Upper lobe of left lung (tissue), 6 donors: ENCODE data around the gene ARAP1. TPM values are rescaled to one million over a fixed set of nuclear protein-coding genes. Genes with fewer than 3 reads are reported as not detected.

Source experiments
- ATAC-seq, 2 donors: fragments of 200-7000 bp; cut with Tn5 transposase; one replicate each; pipeline ENCODE4 v1.9.1; 2022; ENCODE audit warnings: mild to moderate bottlenecking in 2 of 2, moderate library complexity in 2 of 2; ENCODE audit not compliant: low FRiP score in 2 of 2
- DNase-seq, 2 donors: peaks; one replicate each; pipeline ENCODE4 v3.0.0-alpha.2; 2019 to 2020
- H3K27ac ChIP-seq, 4 donors: fragments of 200-600 bp; sonication (generic); one replicate each; pipeline ENCODE4 v1.5.1; 2016 to 2019
- H3K27me3 ChIP-seq, 4 donors: fragments of 200-600 bp; sonication (generic); one replicate each; pipeline ENCODE4 v1.5.1; 2017 to 2019
- H3K36me3 ChIP-seq, 4 donors: fragments of 200-600 bp; sonication (generic); one replicate each; pipeline ENCODE4 v1.5.1; 2016 to 2019
- H3K4me1 ChIP-seq, 4 donors: fragments of 200-600 bp; sonication (generic); one replicate each; pipeline ENCODE4 v1.5.1; 2018 to 2019
- H3K4me3 ChIP-seq, 4 donors: fragments of 200-600 bp; sonication (generic); one replicate each; pipeline ENCODE4 v1.5.1; 2017 to 2019; ENCODE audit warnings: mild to moderate bottlenecking in 2 of 4, moderate library complexity in 1 of 4
- H3K9me3 ChIP-seq, 4 donors: fragments of 200-600 bp; sonication (generic); one replicate each; pipeline ENCODE4 v1.5.1; 2018 to 2019
- CTCF ChIP-seq, 6 experiments: fragments of 450-650 bp in 4 of 6; fragments of 200-600 bp in 2 of 6; sonication (generic) in 2 of 6; IDR thresholded peaks; one replicate each; pipeline ENCODE4 v1.5.1; 2016 to 2019; ENCODE audit warnings: antibody characterized with exemption in 6 of 6
- EP300 ChIP-seq, 4 donors: sonication (generic); formaldehyde crosslinking; IDR thresholded peaks; one replicate each; pipeline ENCODE4 v1.5.1; 2017; ENCODE audit warnings: antibody characterized with exemption in 4 of 4, control low read depth in 2 of 4
- POLR2A ChIP-seq, 4 donors: fragments of 450-650 bp; IDR thresholded peaks; one replicate each; pipeline ENCODE4 v1.5.1; 2016 to 2017; ENCODE audit warnings: antibody characterized with exemption in 4 of 4, mild to moderate bottlenecking in 2 of 4
- POLR2AphosphoS5 ChIP-seq, 2 donors: sonication (generic); formaldehyde crosslinking; IDR thresholded peaks; one replicate each; pipeline ENCODE4 v1.5.1; 2017; ENCODE audit warnings: antibody characterized with exemption in 2 of 2
- WGBS, 2 donors: methylation state at CpG; one replicate each; pipeline ENCODE4 v1.1.5; 2017 to 2018; 5-methylcytosine and 5-hydroxymethylcytosine counted together
- total RNA-seq, 6 donors: library from RNA; depleted of rRNA in 4 of 6; stranded (reverse); fragments of >200 nt in 4 of 6; gene quantifications; one replicate each; pipeline versions ENCODE4 v1.1.0 to v1.2.1, GENCODE V29; 2016 to 2021
- donor health status: DM: no; HTN: no; CAD: no; lungs with moderate emphysema.
- donor health status: DM: no; HTN: yes; CAD: no; lungs with severe emphysema.

Gene ARAP1
- total RNA-seq, 6 donors from 2014 or later = 217 to 1,154 (median 269) TPM

GRCh38 chr11:72723508-72723907 lies 28.7 kb downstream of the ARAP1 start:
- peaks cover 54 to 86% (median 72%) of the 10 kb centered on the region in 4 donors for H3K4me1 ChIP-seq

GRCh38 chr11:72722050-72722748 lies 30.0 kb downstream of the ARAP1 start:
- DNase-seq = peak; percentile 85 to 90
- no peaks in the 10 kb centered on the region for H3K9me3 ChIP-seq
- 1 to 3% methylated on average over 6 to 7 of the region's 10 CpGs for WGBS, 2 donors
- H3K36me3 ChIP-seq = peaks cover 4 to 24% (median 16%) of the 10 kb centered on the region in 4 donors
- H3K4me3 ChIP-seq = peak overlapping the region; percentile 39 to 64 (median 52)
- H3K27me3 ChIP-seq = no peaks in the 10 kb centered on the region
- H3K4me1 ChIP-seq = peaks cover 65 to 89% (median 83%) of the 10 kb centered on the region in 4 donors
- peak; percentile 85 to 89 for ATAC-seq
- TF ChIP-seq EP300 (IDR thresholded peaks at IDR 0.05) (no peak), POLR2A (IDR thresholded peaks at IDR 0.05) (peak in 3 of 4 donors; percentile 37 to 82 (median 46)), CTCF (IDR thresholded peaks at IDR 0.05) (peak in 1 of 6 experiments; percentile 4), POLR2AphosphoS5 (IDR thresholded peaks at IDR 0.05) (peak in 1 of 2 donors; percentile 81)
- H3K27ac ChIP-seq = peak overlapping the region; percentile 82 to 91 (median 90)

More at GRCh38 chr11:72723508-72723907, 28.7 kb downstream of the ARAP1 start:
- DNase-seq (peak in 1 of 2 donors; percentile 76), ATAC-seq (no peak)
- Histone ChIP-seq H3K27ac (peak overlapping the region; percentile 82 to 91 (median 90)), H3K9me3 (no peaks in the 10 kb centered on the region), H3K27me3 (no peaks in the 10 kb centered on the region), H3K36me3 (peaks cover 4 to 17% (median 12%) of the 10 kb centered on the region in 4 donors), H3K4me3 (no peak overlapping the region)
- 65 to 70% methylated on average over 3 to 9 of the region's 9 CpGs for WGBS, 2 donors
- no peak for TF ChIP-seq CTCF (IDR thresholded peaks at IDR 0.05)
- no peak for TF ChIP-seq POLR2AphosphoS5 (IDR thresholded peaks at IDR 0.05)
- no peak for TF ChIP-seq POLR2A (IDR thresholded peaks at IDR 0.05)
- peak in 1 of 4 donors; percentile 6 for TF ChIP-seq EP300 (IDR thresholded peaks at IDR 0.05)

GRCh38 chr11:72721689-72722049 lies 30.5 kb downstream of the ARAP1 start:
- peak in 1 of 2 donors; percentile 29 for ATAC-seq
- Histone ChIP-seq H3K9me3 (no peaks in the 10 kb centered on the region), H3K4me1 (peaks cover 65 to 94% (median 81%) of the 10 kb centered on the region in 4 donors), H3K27me3 (no peaks in the 10 kb centered on the region), H3K27ac (peak overlapping the region; percentile 82 to 91 (median 90)), H3K4me3 (peak overlapping the region; percentile 39 to 64 (median 52)), H3K36me3 (peaks cover 4 to 26% (median 20%) of the 10 kb centered on the region in 4 donors)
- peak in 1 of 2 donors; percentile 80 for DNase-seq
- no peak for TF ChIP-seq CTCF (IDR thresholded peaks at IDR 0.05)
- no peak for TF ChIP-seq EP300 (IDR thresholded peaks at IDR 0.05)
- no peak for TF ChIP-seq POLR2A (IDR thresholded peaks at IDR 0.05)
- no peak for TF ChIP-seq POLR2AphosphoS5 (IDR thresholded peaks at IDR 0.05)
- WGBS, 2 donors = 3 to 14% methylated on average over 10 to 13 of the region's 13 CpGs

GRCh38 chr11:72721276-72721675 lies 30.9 kb downstream of the ARAP1 start:
- Histone ChIP-seq H3K27ac (peak overlapping the region; percentile 82 to 91 (median 90)), H3K9me3 (no peaks in the 10 kb centered on the region), H3K36me3 (peaks cover 4 to 26% (median 19%) of the 10 kb centered on the region in 4 donors), H3K4me3 (peak overlapping the region; percentile 39 to 64 (median 52)), H3K4me1 (peaks cover 67 to 98% (median 80%) of the 10 kb centered on the region in 4 donors), H3K27me3 (no peaks in the 10 kb centered on the region)
- DNase-seq (no peak), ATAC-seq (no peak)
- WGBS, 2 donors = 9 to 15% methylated on average over 3 of the region's 3 CpGs
- no peak for TF ChIP-seq POLR2AphosphoS5 (IDR thresholded peaks at IDR 0.05)
- no peak for TF ChIP-seq POLR2A (IDR thresholded peaks at IDR 0.05)
- TF ChIP-seq EP300 (IDR thresholded peaks at IDR 0.05) = no peak
- TF ChIP-seq CTCF (IDR thresholded peaks at IDR 0.05) = no peak
